Naive thymus-derived CD8-positive, alpha-beta T cell (primary cell): Measurements from ENCODE around the gene MYEOV. TPM values are rescaled to one million over a fixed set of nuclear protein-coding genes. Genes with fewer than 3 reads are reported as not detected.

Experiments used
- ATAC-seq, 2 donors: fragments of 150-1000 bp; cut with Tn5 transposase in 1 of 2; sonication (Bioruptor Pico), chemical (Tn5 transposase) in 1 of 2; 1 replicate in 1 of 2; 2 replicates in 1 of 2; pipeline ENCODE4 v1.10.0; 2021; ENCODE audit warnings: mild to moderate bottlenecking in 2 of 2, moderate library complexity in 2 of 2
- POLR2A ChIA-PET: fragments of 350-600 bp; sonication (Branson Sonifier 250); formaldehyde crosslinking; loops from one replicate; lab custom pipeline; 2021; ENCODE audit warnings: antibody characterized with exemption; lab: Charles Lee
- DNase-seq, 10 donors: peaks; one replicate each; pipeline versions ENCODE4 v3.0.0 to v3.0.0-alpha.2; 2020 to 2022
- H3K27ac Mint-ChIP-seq, 10 donors: one replicate each; pipeline ENCODE4 v1.8.0; 2020 to 2022; ENCODE audit warnings: mild to moderate bottlenecking in 10 of 10, mixed read lengths in 10 of 10, moderate library complexity in 4 of 10, inconsistent platforms in 1 of 10
- H3K27me3 Mint-ChIP-seq, 5 donors: one replicate each; pipeline ENCODE4 v1.8.0; 2021 to 2022; ENCODE audit warnings: mixed read lengths in 5 of 5
- H3K36me3 Mint-ChIP-seq, 3 donors: one replicate each; pipeline ENCODE4 v1.8.0; 2020 to 2022; ENCODE audit warnings: mixed read lengths in 3 of 3, mild to moderate bottlenecking in 2 of 3, inconsistent platforms in 1 of 3
- H3K4me1 Mint-ChIP-seq, 4 donors: one replicate each; pipeline ENCODE4 v1.8.0; 2021 to 2022; ENCODE audit warnings: mixed read lengths in 4 of 4
- H3K4me3 Mint-ChIP-seq, 10 donors: one replicate each; pipeline ENCODE4 v1.8.0; 2020 to 2022; ENCODE audit warnings: mild to moderate bottlenecking in 10 of 10, mixed read lengths in 10 of 10, moderate library complexity in 6 of 10, inconsistent platforms in 1 of 10
- H3K9me3 Mint-ChIP-seq, 9 donors: one replicate each; pipeline ENCODE4 v1.8.0; 2020 to 2022; ENCODE audit warnings: mixed read lengths in 9 of 9, mild to moderate bottlenecking in 3 of 9, inconsistent platforms in 1 of 9, moderate library complexity in 1 of 9
- polyA plus RNA-seq, 3 donors: library from polyadenylated mRNA; unstranded; fragments of 300-500 nt; fragmentation: Illumina TruSeq; gene quantifications; one replicate each; pipeline ENCODE4 v1.2.3, GENCODE V29; 2021
- total RNA-seq, 8 experiments: library from RNA in 2 of 8; stranded (reverse) in 2 of 8; gene quantifications; one replicate each; pipeline ENCODE4 v1.2.3 and lab custom pipeline; 2021 to 2026

Gene MYEOV
- total and polyA plus RNA-seq, 5 experiments from 2014 or later: not detected

GRCh38 chr11:69344570-69345145 lies 50.7 kb downstream of the MYEOV start:
- ATAC-seq (no peak), DNase-seq (no peak)
- Mint-ChIP-seq H3K27me3 (no peaks in the 10 kb centered on the region), H3K36me3 (peaks cover 0 to 6% (median 4%) of the 10 kb centered on the region in 3 donors), H3K9me3 (peaks cover 0 to 15% (median 4%) of the 10 kb centered on the region in 9 donors), H3K4me1 (peaks cover 2 to 3% (median 3%) of the 10 kb centered on the region in 4 donors), H3K4me3 (no peak overlapping the region), H3K27ac (peak overlapping the region in 2 of 10 donors; percentile 22 to 30)
- POLR2A ChIA-PET: no interaction called here

Other genes with a start within 250 kb of the MYEOV start
- 10 to 100 TPM; 25.4 to 27.2 TPM for gene TPCN2, start 245.2 kb upstream of the MYEOV start, total RNA-seq
- gene TPCN2, start 245.2 kb upstream of the MYEOV start, polyA plus RNA-seq: 1 to 10 TPM; 3.8 to 6.3 (median 4.9) TPM
- under 1 TPM; 0.36 to 0.49 TPM for gene SMIM38, start 138.2 kb upstream of the MYEOV start, total RNA-seq
- under 1 TPM in 1 of 3 donors, not detected in 2; 0.11 TPM for gene SMIM38, start 138.2 kb upstream of the MYEOV start, polyA plus RNA-seq
- gene LINC01488, start 187.5 kb downstream of the MYEOV start, total RNA-seq: not detected
- not detected for gene LINC01488, start 187.5 kb downstream of the MYEOV start, polyA plus RNA-seq